ENCODE results near the gene CHST11. TPM values are rescaled to one million over a fixed set of nuclear protein-coding genes. Genes with fewer than 3 reads are reported as not detected.

Gene CHST11
- total RNA-seq, 1 donor from 2014 or later: 3.4 TPM

DNA sequence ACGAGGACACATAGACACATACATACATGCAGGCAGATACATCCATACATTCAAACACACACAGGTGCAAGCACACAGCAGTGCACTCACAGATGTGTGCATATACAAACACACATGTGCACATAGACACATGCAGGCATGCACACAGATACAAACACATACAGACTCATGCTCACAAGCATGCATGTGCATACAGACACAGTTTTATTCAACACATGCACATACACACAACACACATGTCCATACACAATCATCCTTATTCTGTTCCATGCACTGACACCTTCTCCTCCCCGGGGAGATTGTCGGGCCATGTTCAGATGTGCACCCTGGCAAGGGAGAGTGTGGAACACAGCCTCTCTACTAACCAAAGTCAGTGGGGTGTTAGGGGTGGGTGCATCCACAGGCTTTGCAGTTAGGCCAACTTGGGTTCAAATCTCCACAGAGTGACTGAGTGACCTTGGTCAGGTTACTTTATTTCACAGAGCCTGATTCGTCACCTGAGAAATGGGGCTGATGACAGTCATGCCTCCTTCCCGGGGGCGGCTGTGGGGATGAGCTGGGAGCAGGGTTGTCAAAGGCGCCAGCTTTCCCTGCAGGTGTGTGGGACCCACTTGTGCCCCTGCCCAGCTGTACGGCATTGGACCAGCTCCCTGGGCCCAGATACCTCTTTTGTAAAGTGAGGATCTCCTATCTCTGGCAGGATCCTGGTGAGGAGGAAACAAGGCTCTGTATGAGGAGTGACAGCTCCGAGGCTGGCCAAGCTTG lies 251.2 kb downstream of the CHST11 start:
- intact Hi-C loops (cut with micrococcal nuclease): no loop called here
- DNase-seq (no peak), ATAC-seq (no peak)

DNA sequence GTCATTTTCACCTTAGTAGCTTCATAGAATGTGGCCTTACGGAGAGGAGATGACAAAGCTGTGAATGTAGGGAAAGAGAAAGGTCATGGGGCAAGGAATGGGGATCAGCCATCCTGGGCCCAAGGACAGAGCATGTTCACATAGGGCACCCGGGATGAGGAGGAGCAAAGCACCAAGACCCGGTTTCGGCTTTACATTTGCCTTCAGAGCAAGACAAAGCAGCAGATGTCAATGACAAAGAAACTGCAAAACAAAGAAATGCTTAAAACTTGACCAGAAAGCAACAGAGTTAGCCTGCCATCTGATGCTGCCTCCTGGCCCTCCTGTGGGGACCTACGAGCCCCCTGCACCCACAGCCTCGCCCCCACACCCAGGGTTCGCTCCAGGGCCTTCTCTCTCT lies 252.1 kb downstream of the CHST11 start:
- DNase-seq (no peak), ATAC-seq (no peak)
- intact Hi-C loops (cut with micrococcal nuclease): no loop called here

DNA sequence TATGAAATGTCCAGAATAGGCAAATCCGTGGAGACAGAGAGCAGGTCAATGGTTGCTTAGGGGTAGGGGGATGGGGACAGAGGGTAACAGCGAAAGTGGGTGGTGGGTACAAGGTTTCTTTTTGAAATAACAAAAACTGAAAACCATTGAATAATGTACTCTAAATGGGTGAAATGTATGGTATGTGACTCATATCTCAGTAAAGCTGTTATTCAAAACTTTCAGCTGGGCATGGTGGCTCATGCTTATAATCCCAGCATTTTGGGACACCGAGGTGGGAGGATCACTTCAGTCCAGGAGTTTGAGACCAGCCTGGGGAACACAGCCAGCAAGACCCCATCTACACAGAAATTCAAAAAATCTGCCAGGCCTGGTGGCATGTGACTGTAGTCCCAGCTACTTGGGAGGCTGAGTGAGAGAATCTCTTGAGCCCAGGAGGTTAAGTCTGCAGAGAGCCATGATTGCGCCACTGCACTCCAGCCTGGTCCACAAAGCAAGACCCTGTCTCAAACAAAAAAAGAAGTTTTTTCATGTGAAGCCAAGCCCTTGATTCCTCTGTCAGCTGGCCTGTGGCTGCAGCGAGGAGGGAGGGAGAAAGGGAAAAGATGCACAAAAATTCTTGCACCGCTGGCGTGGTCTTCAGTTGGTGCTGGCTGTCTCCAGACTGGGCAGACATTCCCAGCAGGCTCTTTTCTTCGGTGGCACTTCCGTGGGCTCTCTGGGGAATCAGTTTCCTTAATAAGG lies 253.1 kb downstream of the CHST11 start:
- ATAC-seq (no peak), DNase-seq (no peak)
- intact Hi-C loops (cut with micrococcal nuclease): no loop called here

DNA sequence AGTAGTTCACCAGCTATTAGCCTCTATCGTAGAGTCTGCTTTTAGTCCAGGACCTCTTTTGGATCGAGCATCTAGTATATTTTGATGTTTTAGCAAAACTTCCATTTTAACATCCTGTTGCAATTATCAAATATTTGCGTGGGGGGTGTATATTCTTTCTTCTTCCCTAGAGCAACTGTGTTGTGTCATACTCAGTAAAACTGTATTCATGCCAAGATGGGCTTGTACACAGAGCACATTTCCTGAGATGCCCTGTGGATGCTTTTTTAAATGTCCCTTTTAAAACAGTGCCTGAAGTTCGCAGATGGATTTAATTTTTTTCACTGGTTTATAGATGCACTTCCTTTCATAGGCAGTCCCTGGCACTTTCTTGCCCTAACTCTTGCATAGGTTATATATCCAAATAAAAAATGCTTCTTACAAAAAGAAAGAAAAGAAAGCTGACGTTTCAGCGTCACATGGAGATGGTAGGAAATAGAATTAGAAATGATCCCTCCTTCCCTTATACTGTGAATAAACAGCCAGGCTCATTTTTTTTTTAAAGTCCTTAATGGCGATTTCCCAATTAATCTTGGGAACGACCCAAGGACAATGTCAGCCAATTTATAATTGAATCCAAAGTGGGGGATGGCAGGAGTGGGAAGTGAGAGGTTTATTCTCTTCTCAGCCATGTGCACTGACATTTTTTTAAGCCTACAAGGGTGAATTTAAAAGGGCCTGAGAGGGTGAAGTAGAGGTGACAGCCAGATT lies 254.4 kb downstream of the CHST11 start:
- DNase-seq: no peak
- peak; percentile 71 for ATAC-seq
- intact Hi-C loops (cut with micrococcal nuclease): no loop called here

DNA sequence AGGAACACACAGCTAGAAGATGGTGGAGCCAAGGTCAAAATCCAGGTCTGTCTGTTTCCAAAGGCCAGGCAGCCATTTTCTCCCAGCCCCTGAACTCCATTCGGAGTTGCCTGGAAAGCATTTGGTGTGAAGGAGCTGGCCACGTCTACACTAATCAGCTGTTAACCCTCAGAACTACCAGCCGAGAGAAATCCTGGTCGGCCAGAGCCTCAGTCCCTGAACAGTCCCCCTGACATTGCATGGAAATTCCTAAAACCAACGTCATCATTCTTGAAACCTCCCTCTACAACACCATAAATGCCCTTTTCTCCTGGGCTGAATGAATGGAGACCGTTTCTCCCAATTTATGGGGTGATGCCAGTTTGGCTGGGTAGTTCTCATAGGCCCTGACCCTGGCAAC lies 255.7 kb downstream of the CHST11 start:
- intact Hi-C loops (cut with micrococcal nuclease): no loop called here
- ATAC-seq (no peak), DNase-seq (no peak)

DNA sequence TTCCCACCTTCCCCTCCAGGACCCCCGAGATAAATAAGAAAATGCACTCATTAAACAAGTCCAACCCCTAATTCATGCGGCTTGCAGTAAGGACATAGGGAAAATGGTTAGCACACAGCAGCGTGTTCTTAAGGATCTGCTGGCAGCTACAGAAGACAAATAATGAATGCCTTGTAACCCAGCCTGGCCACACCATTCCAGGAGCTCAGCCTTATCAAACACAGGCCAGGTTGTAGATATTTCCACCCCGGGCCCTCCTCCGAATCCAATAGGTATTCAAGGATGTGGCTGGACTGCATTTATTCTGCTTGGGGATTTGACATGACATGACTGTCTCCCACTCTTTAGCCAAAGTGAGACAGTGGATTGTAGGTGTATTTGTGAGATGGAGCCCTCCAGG lies 256.2 kb downstream of the CHST11 start:
- ATAC-seq (no peak), DNase-seq (no peak)
- intact Hi-C loops (cut with micrococcal nuclease): no loop called here

DNA sequence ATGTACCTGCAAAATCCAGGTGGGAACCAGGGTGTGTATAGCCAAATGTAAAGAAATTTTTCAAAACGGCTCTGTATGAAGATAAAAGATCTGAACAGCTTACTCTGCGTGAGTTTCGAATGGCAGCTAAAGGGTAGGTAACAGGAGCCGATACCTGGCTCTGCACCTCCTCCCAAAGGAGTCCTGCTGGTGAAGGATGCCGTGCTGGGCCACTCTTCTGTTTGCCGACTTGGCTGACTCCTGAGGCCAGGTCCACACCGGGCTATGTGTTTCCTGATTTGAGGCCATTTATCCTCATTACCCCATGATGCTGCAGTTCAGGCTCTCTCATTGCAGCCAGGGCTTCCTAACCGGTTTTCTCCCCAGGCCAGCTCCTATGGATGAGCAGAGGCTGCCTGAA lies 256.7 kb downstream of the CHST11 start:
- DNase-seq (no peak), ATAC-seq (no peak)
- intact Hi-C loops (cut with micrococcal nuclease): no loop called here

DNA sequence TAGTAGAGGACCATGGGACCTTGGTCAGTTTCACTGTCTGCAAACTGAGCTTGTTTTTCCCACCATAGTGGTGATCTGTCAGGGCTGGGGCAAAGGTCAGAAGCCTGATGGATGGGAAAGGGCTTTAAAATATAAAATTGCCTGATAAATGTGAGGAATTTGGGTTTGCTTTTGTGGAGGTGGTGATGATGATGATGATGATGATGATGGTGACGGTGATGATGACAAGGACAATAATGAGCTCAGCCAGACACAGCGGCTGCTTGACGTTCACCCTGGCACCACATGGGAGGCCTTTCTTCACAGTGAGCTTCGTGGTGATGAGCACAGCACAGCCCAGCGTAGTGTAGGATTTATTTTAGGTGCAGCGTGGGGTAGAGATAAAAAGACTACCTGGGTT lies 257.6 kb downstream of the CHST11 start:
- DNase-seq: no peak
- no peak for ATAC-seq
- intact Hi-C loops (cut with micrococcal nuclease): no loop called here

DNA sequence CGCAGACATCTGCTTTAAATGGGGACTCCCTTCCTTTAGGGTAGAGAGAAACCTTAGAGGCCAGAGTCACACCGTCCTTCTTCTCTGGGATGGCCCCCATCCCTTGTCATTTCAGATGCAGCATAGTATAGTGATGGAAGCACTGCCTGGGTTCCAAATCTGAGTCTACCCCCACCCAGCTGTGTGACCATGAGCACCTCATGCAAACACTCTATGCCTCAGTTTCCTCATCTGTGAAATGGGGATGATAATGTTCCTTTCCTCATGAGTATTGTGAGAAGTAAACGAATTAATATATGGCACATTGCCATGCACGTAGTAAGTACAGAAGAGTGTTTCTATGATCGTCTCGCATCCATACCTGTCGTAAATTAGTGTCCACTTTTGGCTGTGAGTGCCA lies 259.4 kb downstream of the CHST11 start:
- intact Hi-C loops (cut with micrococcal nuclease): no loop called here
- ATAC-seq (no peak), DNase-seq (no peak)

DNA sequence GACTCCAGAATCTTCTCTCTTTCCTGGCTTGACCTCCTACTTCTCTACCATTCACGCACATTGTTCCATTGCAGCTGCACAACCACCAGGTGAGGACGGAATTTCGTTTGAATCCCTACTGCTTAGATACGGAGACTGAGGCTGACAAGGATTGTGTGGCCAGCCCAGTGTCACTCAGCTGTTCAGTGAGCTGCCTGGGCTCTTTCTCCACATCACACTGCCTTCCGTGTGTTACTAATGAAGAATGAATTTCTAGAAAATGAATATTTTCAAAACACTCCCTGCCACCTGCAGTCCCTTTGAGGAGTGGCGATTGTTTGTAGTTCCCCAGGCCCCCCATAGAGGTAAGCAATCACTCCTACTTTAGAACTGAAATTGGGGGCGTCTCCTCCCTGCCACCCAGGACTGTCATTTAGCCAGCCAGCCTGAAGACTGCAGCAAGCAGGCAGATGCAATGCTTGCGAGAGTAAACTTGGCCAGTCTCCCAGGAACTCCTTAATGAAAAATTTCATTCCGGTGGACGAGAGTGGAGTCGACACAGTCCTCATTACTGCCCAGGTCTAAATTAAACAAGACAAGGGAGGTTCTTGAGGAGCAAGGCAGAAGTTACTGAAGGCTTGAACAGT lies 261.7 kb downstream of the CHST11 start:
- DNase-seq (no peak), ATAC-seq (peak; percentile 65)

DNA sequence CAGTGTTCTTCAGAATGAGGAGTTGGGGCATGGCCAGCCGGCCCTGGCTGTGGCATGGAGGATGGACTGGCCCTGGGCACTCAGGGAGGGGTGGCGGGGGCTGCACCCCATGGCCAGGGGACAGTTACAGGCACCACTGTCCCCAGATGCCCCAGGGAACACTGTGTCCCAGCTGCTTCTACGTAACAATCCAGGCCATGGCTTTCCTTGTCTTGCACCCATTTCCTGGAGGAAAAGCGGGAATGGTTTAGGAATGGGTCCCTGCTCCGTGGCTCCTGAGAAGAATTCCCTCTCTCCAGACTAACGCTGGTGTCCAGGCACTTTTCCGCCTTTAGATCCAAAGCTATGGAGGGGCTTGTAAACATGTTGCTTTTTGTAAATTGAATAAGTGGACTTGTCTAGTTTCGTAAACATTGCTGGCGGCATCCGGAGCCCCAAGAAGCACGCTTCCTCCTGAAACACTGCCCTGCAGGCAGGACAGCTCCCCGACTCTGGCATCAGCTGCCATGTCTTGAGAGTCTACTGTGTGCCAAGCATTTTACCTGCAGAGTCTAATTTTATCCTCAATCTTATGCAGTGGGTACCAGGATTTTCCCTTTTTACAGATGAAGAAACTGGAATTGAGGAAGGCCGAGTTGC lies 263.1 kb downstream of the CHST11 start:
- DNase-seq (no peak), ATAC-seq (peak; percentile 6)
- intact Hi-C loops (cut with micrococcal nuclease): no loop called here

More for the DNA sequence above, 261.7 kb downstream of the CHST11 start:
- intact Hi-C loops (cut with micrococcal nuclease): no loop called here

DNA sequence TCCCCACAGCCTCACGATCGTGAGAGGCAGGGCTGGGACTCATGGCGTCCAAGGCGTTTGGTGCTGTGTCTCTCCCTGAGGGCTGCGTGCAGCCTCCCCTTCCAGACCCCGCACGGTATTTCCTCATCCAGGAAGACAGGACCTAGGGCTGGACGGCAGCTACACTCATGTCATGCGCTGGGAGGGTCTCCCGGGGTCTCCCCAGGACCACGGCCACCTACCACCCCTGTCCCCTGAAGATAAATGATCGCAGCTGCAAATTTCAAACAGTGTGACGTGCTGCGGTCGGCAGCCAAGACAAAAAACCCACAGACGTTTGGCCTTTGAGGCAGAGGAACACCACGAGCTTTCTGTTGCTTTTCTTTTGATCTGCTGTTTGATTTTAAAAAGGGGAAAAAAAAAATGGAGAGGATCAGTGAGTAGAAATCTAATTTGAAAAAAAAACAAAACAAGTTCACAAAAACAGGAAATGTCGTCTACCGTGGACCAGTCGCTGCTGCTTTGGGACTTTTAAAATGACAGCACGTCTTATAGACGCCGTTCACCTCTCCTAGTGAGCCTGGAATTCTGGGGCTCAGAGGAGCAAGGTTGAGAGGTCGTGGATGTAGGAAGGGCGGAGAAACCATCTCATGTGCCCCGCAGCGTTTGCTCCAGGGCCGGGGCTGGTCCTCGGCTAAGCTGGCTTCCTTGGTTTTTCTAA lies 263.7 kb downstream of the CHST11 start:
- DNase-seq (no peak), ATAC-seq (peak; percentile 29)
- intact Hi-C loops (cut with micrococcal nuclease): no loop called here

DNA sequence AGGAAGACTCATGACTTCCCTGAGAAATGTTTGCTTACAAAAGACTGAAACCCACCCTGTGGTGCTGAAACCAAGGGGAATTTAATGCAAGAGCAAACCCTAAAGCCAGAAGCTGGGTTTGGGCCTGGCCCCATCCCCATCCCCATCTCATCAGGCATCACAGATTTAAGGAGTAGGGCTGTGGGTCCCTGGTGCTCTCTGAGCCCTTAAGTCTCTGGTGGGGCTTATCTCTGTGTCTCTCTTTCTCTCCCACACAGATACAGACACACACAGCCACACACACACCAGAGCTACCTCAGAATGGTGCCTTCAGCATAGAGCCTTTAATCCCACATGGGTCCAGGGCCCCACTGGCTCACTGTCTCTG lies 264.3 kb downstream of the CHST11 start:
- intact Hi-C loops (cut with micrococcal nuclease): no loop called here
- no peak for ATAC-seq

DNA sequence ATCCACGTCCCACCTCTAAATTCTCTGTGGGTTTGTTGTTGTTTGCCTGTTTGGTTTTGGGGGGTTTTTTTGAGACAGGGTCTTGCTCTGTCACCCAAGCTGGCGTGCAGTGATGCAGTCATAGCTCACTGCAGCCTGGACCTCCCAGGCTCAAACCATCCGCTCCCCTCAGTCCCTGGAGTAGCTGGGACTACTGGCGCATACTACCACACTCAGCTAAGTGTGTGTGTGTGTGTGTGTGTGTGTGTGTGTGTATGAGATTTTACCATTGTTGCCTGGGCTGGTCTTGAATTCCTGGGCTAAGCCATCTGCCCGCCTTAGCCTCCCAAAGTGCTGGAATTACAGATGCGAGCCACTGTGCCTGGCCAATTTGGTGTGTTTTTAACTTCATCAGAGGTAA lies 265.2 kb downstream of the CHST11 start:
- no peak for ATAC-seq
- no peak for DNase-seq

More for the DNA sequence above, 264.3 kb downstream of the CHST11 start:
- no peak for DNase-seq

DNA sequence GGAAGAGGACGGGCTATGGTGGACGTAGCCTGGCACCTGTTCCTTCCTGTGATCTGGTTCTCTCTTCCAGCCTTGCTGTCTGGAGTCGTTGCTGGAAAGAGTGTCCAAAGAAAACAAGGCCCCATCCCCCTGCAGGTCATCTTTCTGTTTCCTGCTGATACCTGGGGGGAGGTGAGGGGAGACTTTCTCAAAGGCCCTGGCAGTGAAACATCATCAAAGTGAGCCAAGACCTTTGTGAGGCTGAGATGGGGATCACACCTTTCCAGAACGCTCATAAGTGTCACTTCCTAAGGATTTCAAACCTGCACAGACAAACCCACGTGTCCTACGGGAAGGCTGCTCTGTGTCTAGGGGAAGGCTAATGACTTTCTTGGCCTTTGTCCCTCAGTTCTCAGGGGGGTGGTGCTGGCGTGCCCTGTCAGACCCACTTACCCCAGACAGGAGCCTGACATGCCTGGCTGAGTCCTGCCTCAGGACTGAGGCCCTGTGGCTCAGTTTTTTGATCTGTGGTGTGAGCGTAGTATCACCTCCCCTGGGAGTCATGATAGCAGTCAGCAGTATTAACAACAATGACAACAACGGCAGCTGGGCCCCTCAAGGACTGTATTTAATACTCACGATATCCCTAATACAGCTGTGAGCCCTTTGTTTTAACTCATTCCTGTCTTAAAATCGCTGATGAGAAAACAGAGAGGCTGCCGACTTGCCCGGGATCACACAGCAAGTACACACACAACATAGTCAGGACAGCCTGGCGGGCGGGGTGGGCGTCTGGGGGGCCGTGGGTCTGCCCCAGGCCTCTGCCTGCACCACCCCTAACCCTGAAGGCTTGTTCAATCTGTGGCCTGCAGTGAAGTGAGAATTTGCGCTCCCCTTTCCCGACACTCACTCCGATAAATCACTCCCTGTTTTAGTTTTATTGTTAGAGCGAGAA lies 266.1 kb downstream of the CHST11 start:
- intact Hi-C loops (cut with micrococcal nuclease): no loop called here
- no peak for DNase-seq
- no peak for ATAC-seq

More for the DNA sequence above, 265.2 kb downstream of the CHST11 start:
- intact Hi-C loops (cut with micrococcal nuclease): no loop called here

DNA sequence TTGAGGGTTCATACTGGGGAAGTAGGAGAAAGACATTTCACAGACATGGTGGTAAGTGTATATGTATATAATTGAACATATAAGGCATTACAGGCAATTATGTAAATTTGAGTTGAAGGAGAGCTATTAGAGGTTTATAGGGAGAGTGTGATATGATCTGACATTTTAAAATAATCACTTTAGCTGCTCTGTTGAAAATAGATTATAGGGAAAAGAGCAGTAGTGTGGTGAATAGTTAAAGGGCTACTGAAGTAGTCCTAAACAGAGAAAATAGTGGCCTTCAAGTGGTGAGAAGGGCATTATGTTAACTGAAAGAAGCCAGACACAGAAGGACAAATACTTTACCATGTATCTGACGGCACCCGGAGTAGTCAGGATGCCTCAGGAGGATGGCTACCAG lies 267.1 kb downstream of the CHST11 start:
- ATAC-seq (no peak), DNase-seq (no peak)
- intact Hi-C loops (cut with micrococcal nuclease): no loop called here

DNA sequence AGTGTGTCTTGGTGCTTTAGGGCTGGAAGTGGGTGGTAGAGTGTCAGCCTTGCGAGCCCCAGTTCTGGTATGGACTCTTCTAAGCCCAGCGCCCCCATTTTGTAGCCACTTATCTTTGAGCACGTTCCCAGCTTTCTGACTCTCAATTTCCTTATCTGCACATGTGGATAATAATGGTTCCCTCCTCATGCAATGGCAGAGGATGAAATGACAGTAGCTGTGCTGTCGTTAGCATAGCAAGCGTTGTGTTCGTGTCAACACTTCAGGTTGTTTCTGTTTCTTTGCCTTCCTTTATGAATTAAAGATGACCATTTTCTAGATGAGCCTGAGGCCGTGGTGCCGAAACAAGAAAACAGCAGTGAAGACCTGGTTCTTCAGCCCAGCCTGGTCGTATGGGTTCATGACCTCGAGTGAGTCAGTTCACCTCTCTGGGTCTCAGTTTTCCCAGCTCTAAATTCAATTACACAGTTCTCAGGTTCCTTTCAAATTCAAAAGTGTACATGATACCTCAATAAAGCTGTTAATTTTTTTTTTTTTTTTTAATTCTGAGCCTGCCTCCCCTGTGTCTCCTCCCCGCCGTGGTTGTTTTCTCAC lies 268.3 kb downstream of the CHST11 start:
- intact Hi-C loops (cut with micrococcal nuclease): no loop called here
- ATAC-seq (no peak), DNase-seq (no peak)
